ENCODE measurements around the gene ATG16L2. TPM values are rescaled to one million over a fixed set of nuclear protein-coding genes. Genes with fewer than 3 reads are reported as not detected.

Gene ATG16L2
- total and polyA plus RNA-seq, 4 donors: 42.6 to 86.0 (median 61.4) TPM

DNA sequence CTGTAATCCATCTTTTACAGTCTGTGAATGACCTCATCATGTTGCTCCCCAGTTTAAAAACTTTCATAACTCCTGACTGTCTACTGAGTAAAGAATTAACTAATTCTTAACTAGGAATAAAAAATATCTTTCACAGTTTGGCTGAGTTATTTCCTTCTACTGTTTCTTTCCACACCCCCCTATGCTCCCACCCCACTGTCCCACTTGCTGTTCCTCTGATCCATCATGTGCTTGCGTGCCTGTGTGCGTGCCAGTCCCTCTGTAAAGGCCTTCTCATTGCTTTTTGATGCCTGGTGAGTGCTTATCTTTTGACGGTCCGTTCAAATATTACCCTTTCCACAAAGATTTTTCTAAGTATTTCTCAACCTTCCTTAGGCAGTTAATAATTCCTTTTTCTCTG, 55.6 kb downstream of the ATG16L2 start:
- no peak for ATAC-seq (ENCODE audit: insufficient read depth, low FRiP score)
- Histone ChIP-seq H3K4me1 (ENCODE audit: control insufficient read depth in 5 of 5, insufficient read depth in 5 of 5, low read length in 5 of 5) (peaks cover 1 to 28% (median 10%) of the 10 kb centered on the region in 5 donors), H3K27ac (ENCODE audit: low read depth in 1 of 2, low read length in 1 of 2) (no peak overlapping the region), H3K9me3 (ENCODE audit: control insufficient read depth in 4 of 4, insufficient read depth in 3 of 4, low read length in 3 of 4) (no peaks in the 10 kb centered on the region), H3K4me3 (no peak overlapping the region), H3K27me3 (ENCODE audit: control insufficient read depth in 3 of 3, insufficient read depth in 3 of 3, low read length in 2 of 3) (no peaks in the 10 kb centered on the region), H3K36me3 (ENCODE audit: control insufficient read depth in 4 of 4, insufficient read depth in 4 of 4, low read length in 4 of 4) (peaks cover 0 to 4% (median 4%) of the 10 kb centered on the region in 4 donors), H3K9ac (ENCODE audit: insufficient read depth in 1 of 2, low read length in 2 of 2) (no peak overlapping the region)
- peak; percentile 21 to 47 (median 33) for DNase-seq
- TF ChIP-seq, protein P1, sequence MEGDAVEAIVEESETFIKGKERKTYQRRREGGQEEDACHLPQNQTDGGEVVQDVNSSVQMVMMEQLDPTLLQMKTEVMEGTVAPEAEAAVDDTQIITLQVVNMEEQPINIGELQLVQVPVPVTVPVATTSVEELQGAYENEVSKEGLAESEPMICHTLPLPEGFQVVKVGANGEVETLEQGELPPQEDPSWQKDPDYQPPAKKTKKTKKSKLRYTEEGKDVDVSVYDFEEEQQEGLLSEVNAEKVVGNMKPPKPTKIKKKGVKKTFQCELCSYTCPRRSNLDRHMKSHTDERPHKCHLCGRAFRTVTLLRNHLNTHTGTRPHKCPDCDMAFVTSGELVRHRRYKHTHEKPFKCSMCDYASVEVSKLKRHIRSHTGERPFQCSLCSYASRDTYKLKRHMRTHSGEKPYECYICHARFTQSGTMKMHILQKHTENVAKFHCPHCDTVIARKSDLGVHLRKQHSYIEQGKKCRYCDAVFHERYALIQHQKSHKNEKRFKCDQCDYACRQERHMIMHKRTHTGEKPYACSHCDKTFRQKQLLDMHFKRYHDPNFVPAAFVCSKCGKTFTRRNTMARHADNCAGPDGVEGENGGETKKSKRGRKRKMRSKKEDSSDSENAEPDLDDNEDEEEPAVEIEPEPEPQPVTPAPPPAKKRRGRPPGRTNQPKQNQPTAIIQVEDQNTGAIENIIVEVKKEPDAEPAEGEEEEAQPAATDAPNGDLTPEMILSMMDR (IDR thresholded peaks at IDR 0.05; ENCODE audit: control extremely low read depth, extremely low read depth): no peak
- WGBS, 2 donors: 78 to 90% methylated on average over 4 of the region's 4 CpGs

- TF ChIP-seq, protein P1 (IDR thresholded peaks at IDR 0.05; ENCODE audit: control extremely low read depth, extremely low read depth): no peak
- Histone ChIP-seq H3K4me3 (no peak overlapping the region), H3K9me3 (ENCODE audit: control insufficient read depth in 4 of 4, insufficient read depth in 3 of 4, low read length in 3 of 4) (no peaks in the 10 kb centered on the region), H3K4me1 (ENCODE audit: control insufficient read depth in 5 of 5, insufficient read depth in 5 of 5, low read length in 5 of 5) (peaks cover 4 to 18% (median 8%) of the 10 kb centered on the region in 5 donors), H3K27ac (ENCODE audit: low read depth in 1 of 2, low read length in 1 of 2) (peak overlapping the region in 1 of 2 donors; percentile 9), H3K36me3 (ENCODE audit: control insufficient read depth in 4 of 4, insufficient read depth in 4 of 4, low read length in 4 of 4) (peaks cover 0 to 4% (median 4%) of the 10 kb centered on the region in 4 donors), H3K27me3 (ENCODE audit: control insufficient read depth in 3 of 3, insufficient read depth in 3 of 3, low read length in 2 of 3) (no peaks in the 10 kb centered on the region), H3K9ac (ENCODE audit: insufficient read depth in 1 of 2, low read length in 2 of 2) (no peak overlapping the region)
- DNase-seq: peak; percentile 17 to 90 (median 82)
- ATAC-seq (ENCODE audit: insufficient read depth, low FRiP score): no peak
- WGBS, 2 donors: 68 to 91% methylated on average over 1 of the region's 1 CpG
Observed at GRCh38 chr11:72871119-72871518, 56.9 kb downstream of the ATG16L2 start.

GRCh38 chr11:72872012-72872411, 57.8 kb downstream of the ATG16L2 start:
- TF ChIP-seq, protein P1 (IDR thresholded peaks at IDR 0.05; ENCODE audit: control extremely low read depth, extremely low read depth): no peak
- ATAC-seq (ENCODE audit: insufficient read depth, low FRiP score) (no peak), DNase-seq (no peak)
- Histone ChIP-seq H3K9me3 (ENCODE audit: control insufficient read depth in 4 of 4, insufficient read depth in 3 of 4, low read length in 3 of 4) (no peaks in the 10 kb centered on the region), H3K27ac (ENCODE audit: low read depth in 1 of 2, low read length in 1 of 2) (no peak overlapping the region), H3K4me3 (no peak overlapping the region), H3K27me3 (ENCODE audit: control insufficient read depth in 3 of 3, insufficient read depth in 3 of 3, low read length in 2 of 3) (no peaks in the 10 kb centered on the region), H3K36me3 (ENCODE audit: control insufficient read depth in 4 of 4, insufficient read depth in 4 of 4, low read length in 4 of 4) (peaks cover 0 to 5% (median 4%) of the 10 kb centered on the region in 4 donors), H3K9ac (ENCODE audit: insufficient read depth in 1 of 2, low read length in 2 of 2) (no peak overlapping the region), H3K4me1 (ENCODE audit: control insufficient read depth in 5 of 5, insufficient read depth in 5 of 5, low read length in 5 of 5) (peaks cover 4 to 17% (median 7%) of the 10 kb centered on the region in 5 donors)
- WGBS, 2 donors: 92 to 96% methylated on average over 1 of the region's 1 CpG

DNA sequence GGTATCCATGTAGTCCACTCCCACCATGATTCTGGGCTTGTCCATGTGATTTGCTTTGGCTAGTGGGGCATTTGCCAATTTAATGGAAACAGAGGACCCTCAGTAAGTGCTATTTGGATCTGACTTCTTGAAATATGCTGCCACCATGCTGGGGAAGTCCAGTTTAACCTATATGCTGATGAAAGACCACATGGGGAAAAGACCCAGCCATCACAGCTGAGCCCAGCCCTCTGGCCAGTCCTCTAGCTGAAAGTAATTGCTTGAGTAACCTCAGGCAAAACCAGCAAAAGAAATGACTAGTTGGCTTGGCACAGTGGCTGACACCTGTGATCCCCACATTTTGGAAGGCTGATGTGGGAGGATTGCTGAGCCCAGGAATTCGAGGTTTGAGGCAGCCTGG, 61.5 kb downstream of the ATG16L2 start:
- Histone ChIP-seq H3K4me3 (no peak overlapping the region), H3K36me3 (ENCODE audit: control insufficient read depth in 4 of 4, insufficient read depth in 4 of 4, low read length in 4 of 4) (peaks cover 0 to 7% (median 0%) of the 10 kb centered on the region in 4 donors), H3K27me3 (ENCODE audit: control insufficient read depth in 3 of 3, insufficient read depth in 3 of 3, low read length in 2 of 3) (no peaks in the 10 kb centered on the region), H3K9me3 (ENCODE audit: control insufficient read depth in 4 of 4, insufficient read depth in 3 of 4, low read length in 3 of 4) (no peaks in the 10 kb centered on the region), H3K4me1 (ENCODE audit: control insufficient read depth in 5 of 5, insufficient read depth in 5 of 5, low read length in 5 of 5) (peaks cover 2 to 12% (median 7%) of the 10 kb centered on the region in 5 donors), H3K9ac (ENCODE audit: insufficient read depth in 1 of 2, low read length in 2 of 2) (no peak overlapping the region), H3K27ac (ENCODE audit: low read depth in 1 of 2, low read length in 1 of 2) (no peak overlapping the region)
- 97 to 100% methylated on average over 1 of the region's 1 CpG for WGBS, 2 donors
- TF ChIP-seq, protein P1 (IDR thresholded peaks at IDR 0.05; ENCODE audit: control extremely low read depth, extremely low read depth): no peak
- ATAC-seq (ENCODE audit: insufficient read depth, low FRiP score): no peak
- DNase-seq: no peak

Measured in lung (tissue), 12 donors.